B cell (primary cell): ENCODE measurements around the gene XDH. TPM values are rescaled to one million over a fixed set of nuclear protein-coding genes. Genes with fewer than 3 reads are reported as not detected.

Experiments
- ATAC-seq: fragments of 200-7000 bp; cut with Tn5 transposase; one replicate; pipeline ENCODE4 v1.10.0; 2021; ENCODE audit warnings: low read depth, mild to moderate bottlenecking, moderate number of reproducible peaks, moderate library complexity
- CTCF ChIA-PET: fragments of 350-600 bp; sonication (Branson Sonifier 250); formaldehyde crosslinking; loops from one replicate; lab custom pipeline; 2021; ENCODE audit warnings: antibody characterized with exemption, inconsistent platforms; lab: Charles Lee
- POLR2A ChIA-PET: fragments of 350-600 bp; sonication (Branson Sonifier 250); formaldehyde crosslinking; loops from one replicate; lab custom pipeline; 2021; ENCODE audit warnings: antibody characterized with exemption; lab: Charles Lee
- DNase-seq: peaks from one replicate; pipeline ENCODE4 v3.0.0; 2013
- H2AFZ ChIP-seq: 2 replicates; pipeline ENCODE4 v1.6.1; 2012; ENCODE audit warnings: mild to moderate bottlenecking, low read depth, low read length; ENCODE audit not compliant: insufficient read depth, poor library complexity, severe bottlenecking
- H3K27ac ChIP-seq, 2 donors: 1 replicate in 1 of 2; 2 replicates in 1 of 2; pipeline ENCODE4 v1.5.1; 2012 to 2013; ENCODE audit warnings: low read length in 2 of 2, mild to moderate bottlenecking in 2 of 2, moderate library complexity in 1 of 2
- H3K27me3 ChIP-seq, 4 experiments: fragments of 200-600 bp in 1 of 4; sonication (generic) in 1 of 4; replicated peaks in 1 of 4; 1 replicate in 2 of 4; 2 replicates in 2 of 4; pipeline versions ENCODE4 v1.6.1 to v1.7.0; 2013 to 2016; ENCODE audit warnings: low read length in 3 of 4, mild to moderate bottlenecking in 2 of 4, mixed read lengths in 1 of 4, moderate library complexity in 1 of 4; ENCODE audit not compliant: insufficient read depth in 4 of 4, control insufficient read depth in 3 of 4; ENCODE audit errors: control extremely low read depth in 1 of 4
- H3K36me3 ChIP-seq, 2 experiments: replicated peaks in 1 of 2; 1 replicate in 1 of 2; 2 replicates in 1 of 2; pipeline versions ENCODE4 v1.6.1 to v1.7.1; 2013; ENCODE audit warnings: low read length in 1 of 2; ENCODE audit not compliant: insufficient read depth in 2 of 2, control insufficient read depth in 1 of 2; ENCODE audit errors: control extremely low read depth in 1 of 2, extremely low read depth in 1 of 2
- H3K4me1 ChIP-seq, 2 donors: fragments of 200-600 bp in 1 of 2; sonication (generic) in 1 of 2; 1 replicate in 1 of 2; 2 replicates in 1 of 2; pipeline versions ENCODE4 v1.5.1 to v1.6.1; 2013 to 2017; ENCODE audit warnings: low read length in 2 of 2; ENCODE audit not compliant: control insufficient read depth in 2 of 2, insufficient read depth in 2 of 2
- H3K4me2 ChIP-seq: replicated peaks from 2 replicates; pipeline ENCODE3; 2012; ENCODE audit warnings: mild to moderate bottlenecking, low read depth, low read length; ENCODE audit not compliant: poor library complexity, severe bottlenecking
- H3K4me3 ChIP-seq, 5 experiments: fragments of 200-600 bp in 1 of 5; sonication (generic) in 1 of 5; 1 replicate in 3 of 5; 2 replicates in 2 of 5; pipeline versions ENCODE4 v1.5.1 to v1.7.0; 2011 to 2016; ENCODE audit warnings: low read length in 4 of 5, mild to moderate bottlenecking in 4 of 5, low read depth in 2 of 5, control low read depth in 1 of 5, moderate library complexity in 1 of 5; ENCODE audit not compliant: insufficient read depth in 1 of 5; ENCODE audit errors: control extremely low read depth in 1 of 5, extremely low read depth in 1 of 5
- H3K79me2 ChIP-seq: fragments of 200-600 bp; sonication (generic); one replicate; pipeline ENCODE4 v1.6.0; 2016; ENCODE audit warnings: low read length; ENCODE audit not compliant: control insufficient read depth, insufficient read depth
- H3K9ac ChIP-seq: fragments of 200-600 bp; sonication (generic); 2 replicates; pipeline ENCODE4 v1.6.1; 2017; ENCODE audit warnings: mild to moderate bottlenecking, low read length, moderate library complexity
- H3K9me3 ChIP-seq, 3 donors: one replicate each; pipeline versions ENCODE4 v1.6.1 to v1.7.1; 2013; ENCODE audit warnings: low read length in 2 of 3; ENCODE audit not compliant: control insufficient read depth in 2 of 3, insufficient read depth in 1 of 3; ENCODE audit errors: control extremely low read depth in 1 of 3
- H4K20me1 ChIP-seq: 2 replicates; pipeline ENCODE4 v1.6.0; 2012; ENCODE audit warnings: mild to moderate bottlenecking, low read length; ENCODE audit not compliant: insufficient read depth, control insufficient read depth, poor library complexity, severe bottlenecking
- H3K27ac Mint-ChIP-seq: one replicate; pipeline ENCODE4 v1.8.0; 2021; ENCODE audit warnings: mixed read lengths
- H3K27me3 Mint-ChIP-seq: one replicate; pipeline ENCODE4 v1.8.0; 2021; ENCODE audit warnings: mixed read lengths
- H3K4me1 Mint-ChIP-seq: one replicate; pipeline ENCODE4 v1.8.0; 2021; ENCODE audit warnings: mixed read lengths
- H3K4me3 Mint-ChIP-seq: one replicate; pipeline ENCODE4 v1.8.0; 2021; ENCODE audit warnings: mixed read lengths
- H3K9me3 Mint-ChIP-seq: one replicate; pipeline ENCODE4 v1.8.0; 2022; ENCODE audit warnings: mixed read lengths; ENCODE audit not compliant: insufficient read depth
- EZH2 ChIP-seq: IDR thresholded peaks from 2 replicates; pipeline ENCODE4 v1.6.1; 2012; ENCODE audit warnings: borderline replicate concordance, low read depth, mild to moderate bottlenecking, moderate library complexity, low read length; ENCODE audit not compliant: insufficient read depth, poor library complexity, severe bottlenecking
- WGBS: methylation state at CpG from one replicate; pipeline ENCODE4 v1.1.5; 2013; ENCODE audit warnings: missing lambda C conversion rate; ENCODE audit not compliant: insufficient coverage; 5-methylcytosine and 5-hydroxymethylcytosine counted together
- intact Hi-C: fragments of 100-400 bp; cut with micrococcal nuclease; formaldehyde crosslinking; loops from one replicate; pipeline ENCODE4 v1.10.0; 2022
- polyA plus RNA-seq: library from polyadenylated mRNA; depleted of rRNA; stranded (reverse); fragments of >200 nt; gene quantifications from 2 replicates; pipeline ENCODE4 v1.2.3, GENCODE V29; 2012
- total RNA-seq, 2 donors: library from RNA; stranded (reverse); fragments of 120-200 nt in 1 of 2; gene quantifications; 1 replicate in 1 of 2; 2 replicates in 1 of 2; pipeline versions ENCODE4 v1.2.3 to v1.2.4, GENCODE V29; 2013 to 2022
- TF ChIP-seq, protein P1 (sequence below): fragments of 200-600 bp; IDR thresholded peaks from one replicate; pipeline ENCODE4 v1.8.0; 2022; ENCODE audit warnings: antibody characterized with exemption, mild to moderate bottlenecking

The XDH gene
- total and polyA plus RNA-seq, 2 donors (not counting 1 experiment from before 2014, with no cell fraction given) = not detected

DNA sequence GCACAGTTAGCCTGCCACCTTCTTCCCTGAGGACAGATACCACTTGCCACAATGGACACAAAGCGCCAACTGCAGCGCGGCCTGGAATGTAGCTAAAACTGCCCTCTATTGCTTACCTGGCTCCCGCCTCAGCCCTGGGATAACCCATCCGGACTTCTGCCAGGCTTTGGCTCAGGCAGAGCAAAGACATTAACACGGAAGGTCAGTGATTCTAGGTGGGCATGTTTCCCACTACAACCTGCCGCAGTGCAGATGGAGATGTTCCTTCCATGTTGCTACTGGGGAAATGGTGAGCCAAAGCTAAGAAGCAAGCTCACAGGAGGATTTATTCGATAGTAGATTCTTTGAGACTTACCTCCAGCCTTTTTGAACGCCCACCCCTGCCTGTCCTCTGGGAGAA is 74.8 kb downstream of the XDH start:
- no peaks in the 10 kb centered on the region for H3K36me3 ChIP-seq
- intact Hi-C loops = loop anchor here (10.0 kb wide), 2 partner anchors 355 to 1175 kb away; no protein-coding TSS in a partner anchor
- POLR2A ChIA-PET = no interaction called here
- Mint-ChIP-seq H3K27me3 (peaks cover 22% of the 10 kb centered on the region), H3K9me3 (no peaks in the 10 kb centered on the region), H3K27ac (no peak overlapping the region), H3K4me1 (no peaks in the 10 kb centered on the region), H3K4me3 (no peak overlapping the region)
- DNase-seq (no peak), ATAC-seq (no peak)
- no peak overlapping the region for H3K27ac ChIP-seq
- CTCF ChIA-PET = no interaction called here
- TF ChIP-seq, protein P1, sequence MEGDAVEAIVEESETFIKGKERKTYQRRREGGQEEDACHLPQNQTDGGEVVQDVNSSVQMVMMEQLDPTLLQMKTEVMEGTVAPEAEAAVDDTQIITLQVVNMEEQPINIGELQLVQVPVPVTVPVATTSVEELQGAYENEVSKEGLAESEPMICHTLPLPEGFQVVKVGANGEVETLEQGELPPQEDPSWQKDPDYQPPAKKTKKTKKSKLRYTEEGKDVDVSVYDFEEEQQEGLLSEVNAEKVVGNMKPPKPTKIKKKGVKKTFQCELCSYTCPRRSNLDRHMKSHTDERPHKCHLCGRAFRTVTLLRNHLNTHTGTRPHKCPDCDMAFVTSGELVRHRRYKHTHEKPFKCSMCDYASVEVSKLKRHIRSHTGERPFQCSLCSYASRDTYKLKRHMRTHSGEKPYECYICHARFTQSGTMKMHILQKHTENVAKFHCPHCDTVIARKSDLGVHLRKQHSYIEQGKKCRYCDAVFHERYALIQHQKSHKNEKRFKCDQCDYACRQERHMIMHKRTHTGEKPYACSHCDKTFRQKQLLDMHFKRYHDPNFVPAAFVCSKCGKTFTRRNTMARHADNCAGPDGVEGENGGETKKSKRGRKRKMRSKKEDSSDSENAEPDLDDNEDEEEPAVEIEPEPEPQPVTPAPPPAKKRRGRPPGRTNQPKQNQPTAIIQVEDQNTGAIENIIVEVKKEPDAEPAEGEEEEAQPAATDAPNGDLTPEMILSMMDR = no peak
- no peak for TF ChIP-seq EZH2
- 95% methylated on average over 9 of the region's 9 CpGs for WGBS
- no peaks in the 10 kb centered on the region for H3K4me1 ChIP-seq
- H2AFZ ChIP-seq = no peak overlapping the region
- H3K9me3 ChIP-seq = no peaks in the 10 kb centered on the region
- no peak overlapping the region for H3K4me2 ChIP-seq
- no peak overlapping the region for H3K9ac ChIP-seq
- H3K4me3 ChIP-seq = no peak overlapping the region
- H3K79me2 ChIP-seq = no peaks in the 10 kb centered on the region
- H4K20me1 ChIP-seq = no peaks in the 10 kb centered on the region
- peaks cover 0 to 6% (median 0%) of the 10 kb centered on the region in 4 experiments for H3K27me3 ChIP-seq

DNA sequence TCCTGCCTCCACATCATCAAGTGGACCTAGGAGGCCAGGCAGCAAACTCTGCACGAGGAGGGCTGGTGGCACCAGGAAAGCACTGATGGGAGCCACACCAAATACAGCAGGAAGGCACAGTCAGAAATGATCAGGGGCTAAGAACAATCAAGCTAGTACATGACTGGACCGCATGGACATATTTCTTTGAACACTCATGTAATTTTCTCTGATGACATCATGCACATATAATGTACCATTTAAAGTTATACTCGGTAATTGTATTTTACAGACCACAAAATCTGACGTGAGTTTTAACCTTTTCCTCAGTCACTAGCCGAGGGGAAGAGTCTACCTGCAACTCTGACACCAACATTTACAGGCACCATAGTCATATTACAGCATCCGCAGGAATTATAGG is 76.7 kb downstream of the XDH start:
- Mint-ChIP-seq H3K9me3 (no peaks in the 10 kb centered on the region), H3K27me3 (peaks cover 17% of the 10 kb centered on the region), H3K4me1 (peaks cover 3% of the 10 kb centered on the region), H3K27ac (no peak overlapping the region), H3K4me3 (no peak overlapping the region)
- no peak for TF ChIP-seq EZH2
- TF ChIP-seq, protein P1 = no peak
- Histone ChIP-seq H3K27me3 (peaks cover 0 to 10% (median 2%) of the 10 kb centered on the region in 4 experiments), H3K9me3 (no peaks in the 10 kb centered on the region), H3K4me1 (peaks cover 0 to 4% of the 10 kb centered on the region in 2 donors), H3K79me2 (no peaks in the 10 kb centered on the region), H3K4me2 (no peak overlapping the region), H3K36me3 (no peaks in the 10 kb centered on the region), H3K9ac (no peak overlapping the region), H3K27ac (no peak overlapping the region), H4K20me1 (no peaks in the 10 kb centered on the region), H2AFZ (no peak overlapping the region), H3K4me3 (no peak overlapping the region)
- 95% methylated on average over 4 of the region's 6 CpGs for WGBS
- intact Hi-C loops = loop anchor here (10.0 kb wide), 2 partner anchors 353 to 1173 kb away; no protein-coding TSS in a partner anchor
- ChIA-PET POLR2A (interaction anchor here (0.6 kb wide), 1 partner anchor 98 kb away, joined by 4 read pairs; no protein-coding TSS in a partner anchor), CTCF (interaction anchor here (0.8 to 1.5 kb wide), 2 partner anchors 476 to 627 kb away, joined by 3 to 7 read pairs; no protein-coding TSS in a partner anchor)
- no peak for DNase-seq
- no peak for ATAC-seq
